HG03565 (cell line): ENCODE measurements around the gene NFIL3.
"Not testable (repeated sequence)": the region's sequence is repeated elsewhere in the genome, so short reads cannot be mapped to it uniquely, and the experiment has no call there.

Source experiments
- ATAC-seq: cut with Tn5 transposase; IDR thresholded peaks from one replicate; pipeline ENCODE4 v1.9.1; 2021; ENCODE audit warnings: mild to moderate bottlenecking, moderate library complexity; ENCODE audit not compliant: unreplicated experiment

The NFIL3 gene, protein sequence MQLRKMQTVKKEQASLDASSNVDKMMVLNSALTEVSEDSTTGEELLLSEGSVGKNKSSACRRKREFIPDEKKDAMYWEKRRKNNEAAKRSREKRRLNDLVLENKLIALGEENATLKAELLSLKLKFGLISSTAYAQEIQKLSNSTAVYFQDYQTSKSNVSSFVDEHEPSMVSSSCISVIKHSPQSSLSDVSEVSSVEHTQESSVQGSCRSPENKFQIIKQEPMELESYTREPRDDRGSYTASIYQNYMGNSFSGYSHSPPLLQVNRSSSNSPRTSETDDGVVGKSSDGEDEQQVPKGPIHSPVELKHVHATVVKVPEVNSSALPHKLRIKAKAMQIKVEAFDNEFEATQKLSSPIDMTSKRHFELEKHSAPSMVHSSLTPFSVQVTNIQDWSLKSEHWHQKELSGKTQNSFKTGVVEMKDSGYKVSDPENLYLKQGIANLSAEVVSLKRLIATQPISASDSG

DNA sequence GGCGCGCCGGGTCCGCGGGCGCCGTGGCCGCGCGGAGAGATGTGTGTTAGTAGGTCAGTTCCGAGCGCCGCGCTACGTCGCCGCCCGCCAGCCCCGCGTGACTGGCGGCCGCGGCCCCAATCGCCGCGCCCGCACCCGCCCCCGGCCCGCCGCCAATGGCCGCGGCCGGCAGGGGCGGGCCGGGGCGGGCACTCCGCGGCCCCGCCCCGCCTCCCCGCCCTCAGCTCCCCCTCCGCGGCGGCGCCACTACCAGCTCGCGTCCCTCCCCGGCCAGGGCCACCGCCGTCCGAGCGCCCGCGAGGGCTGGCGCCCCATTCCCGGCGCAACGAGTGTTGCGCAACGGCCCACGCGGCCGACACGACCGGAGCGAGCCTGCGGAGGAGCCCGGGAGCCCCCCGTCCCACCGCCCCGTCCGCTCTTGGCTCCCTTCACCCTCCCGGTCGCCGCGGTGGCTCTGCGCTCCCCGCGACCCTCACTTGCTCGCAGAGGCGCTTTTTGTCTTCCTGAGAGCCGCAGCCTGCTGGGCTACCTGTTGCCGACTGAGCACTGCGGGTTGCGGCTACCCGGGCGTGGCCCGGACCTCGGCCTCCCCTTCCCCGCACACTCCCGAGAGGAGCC is at the start of gene NFIL3:
NFIL3 (minus strand) TSS at position 48 of the 618 bp plus-strand sequence. CDS start 13,098 bp downstream, outside the sequence.
- peak; percentile 68 for ATAC-seq

DNA sequence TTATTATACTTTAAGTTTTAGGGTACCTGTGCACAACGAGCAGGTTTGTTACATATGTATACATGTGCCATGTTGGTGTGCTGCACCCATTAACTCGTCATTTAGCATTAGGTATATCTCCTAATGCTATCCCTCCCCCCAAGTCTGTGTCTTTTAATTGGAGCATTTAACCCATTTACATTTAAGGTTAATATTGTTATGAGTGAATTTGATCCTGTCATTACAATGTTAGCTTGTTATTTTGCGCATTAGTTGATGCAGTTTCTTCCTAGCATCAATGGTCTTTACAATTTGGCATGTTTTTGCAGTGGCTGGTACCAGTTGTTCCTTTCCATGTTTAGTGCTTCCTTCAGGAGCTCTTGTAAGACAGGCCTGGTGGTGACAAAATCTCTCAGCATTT is 47.9 kb upstream of the NFIL3 start:
- not testable (repeated sequence) for ATAC-seq

DNA sequence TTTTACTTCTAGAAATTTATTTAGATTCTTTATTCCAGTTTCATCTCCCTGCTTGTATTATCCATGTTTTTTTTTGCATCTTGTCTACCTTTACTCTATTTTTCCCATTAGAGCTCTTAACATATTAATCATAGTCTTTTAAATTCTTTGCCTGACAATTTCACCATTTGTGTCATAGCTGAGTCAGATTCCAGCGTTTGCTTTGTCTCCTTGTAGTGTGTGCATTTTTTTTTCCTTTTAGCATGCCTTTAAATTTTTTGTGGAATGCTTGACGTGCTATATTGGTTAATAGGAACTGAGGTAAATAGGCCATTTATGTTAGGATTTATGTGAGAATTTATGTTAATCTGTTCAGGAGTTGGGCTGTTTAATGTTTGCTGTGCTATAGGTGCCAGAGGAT is 41.8 kb upstream of the NFIL3 start:
- ATAC-seq: no peak

DNA sequence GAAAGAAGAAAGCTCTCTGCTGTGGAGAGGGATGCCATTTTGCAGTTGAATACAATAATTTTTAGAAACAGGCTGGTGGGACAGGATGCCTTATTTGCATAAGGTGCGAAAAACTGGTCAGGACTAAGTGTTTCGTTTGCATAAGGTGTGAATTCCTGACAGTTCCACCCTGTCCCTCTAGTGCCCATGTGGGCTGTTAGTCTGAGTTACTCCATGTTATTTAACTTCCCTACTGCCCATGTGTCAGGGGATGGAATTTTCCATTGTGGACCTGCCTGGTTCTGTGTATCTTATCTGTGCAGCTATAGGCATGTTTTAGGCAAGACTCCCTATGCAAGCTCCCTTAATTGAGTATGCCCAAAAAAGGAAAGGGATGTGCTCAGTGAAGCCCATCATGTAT is 35.3 kb upstream of the NFIL3 start:
- no peak for ATAC-seq

DNA sequence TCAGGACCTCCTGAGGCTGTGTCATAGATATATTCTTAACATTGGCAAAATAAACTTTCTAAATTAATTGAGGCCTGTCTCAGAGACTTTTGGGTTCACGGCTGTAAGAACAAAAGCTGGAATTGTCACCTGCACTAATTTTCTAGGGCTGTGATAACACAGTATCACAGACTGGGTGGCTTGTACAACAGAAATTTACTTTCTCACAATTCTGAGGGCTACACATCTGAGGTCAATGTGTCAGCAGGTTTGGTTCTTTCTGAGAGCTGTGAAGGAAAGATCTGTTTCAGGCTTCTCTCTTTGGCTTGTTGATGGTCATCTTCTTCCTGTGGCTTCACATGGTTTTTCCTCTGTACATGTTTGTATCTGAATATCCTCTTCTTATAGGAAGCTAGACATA is 29.2 kb upstream of the NFIL3 start:
- no peak for ATAC-seq

DNA sequence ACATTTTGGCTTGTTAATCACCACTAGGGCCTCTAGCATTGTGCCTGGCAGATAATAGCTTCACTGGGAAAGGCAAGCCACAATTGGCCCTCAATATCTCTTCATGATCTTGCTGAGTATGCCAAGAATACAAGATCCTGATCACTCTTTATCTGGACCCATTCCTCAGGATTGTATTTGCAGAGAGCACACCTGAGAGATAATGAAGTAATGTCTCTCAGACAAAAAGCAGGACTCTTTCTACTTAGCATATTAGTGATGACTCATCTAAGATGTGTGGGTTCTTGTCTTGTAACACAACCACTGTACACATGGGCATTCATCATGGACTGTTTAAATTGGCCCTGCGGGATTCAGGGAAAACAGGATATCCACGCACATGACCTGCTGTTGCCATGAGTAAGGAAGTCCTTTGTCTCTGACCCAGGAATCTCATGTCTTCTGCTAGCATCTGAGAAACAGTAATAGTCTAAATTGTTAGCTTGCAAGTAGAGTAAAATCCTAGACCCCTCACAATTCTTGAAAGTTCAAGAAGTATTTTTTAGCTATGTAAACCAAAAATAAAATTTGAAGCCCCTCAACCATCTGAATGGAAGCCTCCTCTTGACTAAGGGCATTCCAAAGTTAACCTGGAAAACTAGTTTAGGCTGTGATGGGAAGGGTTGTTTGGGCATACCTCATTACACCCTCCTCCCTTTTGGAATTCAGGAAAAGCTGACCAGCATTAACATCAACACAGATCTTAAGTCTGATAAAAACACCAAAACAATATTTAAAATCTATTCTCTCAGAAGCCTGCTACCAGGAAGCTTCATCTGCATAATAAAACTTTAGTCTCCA is 28.0 kb upstream of the NFIL3 start:
- no peak for ATAC-seq

DNA sequence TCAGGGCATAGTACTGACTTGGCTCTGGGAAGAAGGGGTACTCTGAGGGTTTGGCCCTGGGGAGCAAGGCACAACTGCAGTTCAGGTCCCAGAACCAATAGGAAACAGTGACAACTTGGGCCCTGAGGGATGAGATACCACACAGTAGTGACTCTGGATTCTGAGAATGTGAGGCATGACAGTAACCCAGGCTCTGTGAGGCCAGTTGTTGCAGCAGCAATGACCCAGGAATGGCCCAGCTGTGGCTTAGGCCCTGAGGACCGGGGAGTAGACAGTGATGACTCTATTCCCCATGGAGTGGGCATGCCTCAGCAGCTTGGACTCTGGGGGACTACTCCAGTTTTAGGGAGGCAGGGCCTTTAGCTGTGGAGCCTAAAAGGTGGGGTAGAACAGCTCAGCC is 21.5 kb upstream of the NFIL3 start:
- ATAC-seq: no peak

DNA sequence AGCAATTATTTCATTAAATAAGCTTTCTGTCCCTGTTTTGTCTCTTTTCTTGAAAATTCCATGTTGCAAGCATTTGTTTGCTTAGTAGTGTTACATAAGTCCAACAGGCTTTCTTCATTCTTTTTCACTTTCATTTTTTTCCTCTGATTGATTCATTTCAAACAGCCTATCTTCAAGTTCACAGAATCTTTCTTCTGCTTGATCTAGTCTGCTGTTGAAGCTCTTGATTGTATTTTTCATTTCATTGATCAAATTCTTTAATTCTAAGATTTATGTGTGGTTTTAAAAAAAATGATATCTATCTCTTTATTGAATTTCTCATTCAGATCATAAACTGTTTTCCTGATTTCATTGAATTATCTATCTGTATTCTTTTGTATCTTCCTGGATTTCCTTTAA is 20.4 kb upstream of the NFIL3 start:
- no peak for ATAC-seq

DNA sequence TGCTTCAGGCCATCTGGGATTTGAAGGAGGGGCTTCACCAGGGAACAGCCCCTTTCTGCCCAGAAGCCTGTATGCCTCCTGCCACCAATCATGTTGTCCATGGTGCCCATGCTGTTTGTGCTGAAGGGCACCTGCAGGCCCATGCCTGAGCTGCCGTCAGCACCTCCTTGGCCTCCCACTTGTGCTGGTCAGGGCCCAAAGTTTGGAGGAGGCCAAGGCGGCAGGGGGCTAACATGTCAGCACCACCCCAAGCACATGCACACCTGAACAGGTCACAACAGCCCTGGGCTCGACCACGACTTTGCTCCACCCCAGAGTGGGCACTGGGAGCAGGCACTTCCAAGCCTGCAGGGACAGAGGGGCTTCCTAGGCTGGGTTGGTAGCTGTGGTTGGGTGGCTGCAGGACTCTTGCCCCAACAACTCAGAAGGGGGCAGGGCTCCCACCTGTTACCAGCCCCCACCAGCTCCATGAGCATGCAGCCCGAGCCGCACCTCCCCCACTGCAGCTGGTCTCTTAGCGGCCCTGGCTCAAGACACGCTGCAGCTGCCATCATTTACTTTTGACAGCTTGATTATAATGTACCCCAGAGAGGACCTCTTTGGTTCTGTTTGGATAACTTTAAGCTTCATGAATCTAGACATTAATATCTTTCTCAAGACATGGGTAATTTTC is 19.8 kb upstream of the NFIL3 start:
- ATAC-seq: no peak

DNA sequence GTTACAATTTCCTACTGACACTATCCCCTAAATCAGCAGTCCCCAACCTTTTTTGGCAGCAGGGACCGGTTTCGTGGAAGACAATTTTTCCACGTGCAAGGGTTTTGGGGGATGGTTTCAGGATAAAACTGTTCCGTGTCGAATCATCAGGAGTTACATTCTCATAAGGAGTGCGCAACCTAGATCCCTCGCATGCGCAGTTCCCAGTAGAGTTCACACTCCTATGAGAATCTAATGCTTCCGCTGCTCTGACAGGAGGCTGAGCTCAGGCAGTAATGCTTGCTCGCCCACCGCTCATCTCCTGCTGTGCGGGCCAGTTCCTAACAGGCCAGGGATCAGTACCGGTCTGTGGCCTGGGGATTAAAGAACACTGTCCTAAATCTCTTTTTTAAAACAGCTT is 13.2 kb upstream of the NFIL3 start:
- no peak for ATAC-seq

DNA sequence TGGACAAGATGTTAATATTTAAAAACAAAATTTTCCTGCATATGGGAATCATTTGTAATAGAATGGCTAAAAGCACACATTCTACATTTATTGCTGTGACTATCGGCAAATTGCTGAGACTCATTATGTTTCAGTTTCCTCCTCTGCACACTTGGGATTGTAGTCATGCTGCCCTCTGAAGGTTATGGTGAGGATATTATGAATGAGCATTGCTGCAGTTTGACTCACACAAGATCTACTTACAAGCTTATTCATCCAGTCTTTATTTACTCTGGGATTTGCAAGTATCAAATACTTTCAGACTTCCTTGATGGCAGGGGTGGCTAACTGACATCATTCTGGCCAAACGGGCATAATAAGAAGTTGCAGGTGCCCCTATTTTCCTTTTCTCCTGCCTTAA is 9.5 kb upstream of the NFIL3 start:
- no peak for ATAC-seq

DNA sequence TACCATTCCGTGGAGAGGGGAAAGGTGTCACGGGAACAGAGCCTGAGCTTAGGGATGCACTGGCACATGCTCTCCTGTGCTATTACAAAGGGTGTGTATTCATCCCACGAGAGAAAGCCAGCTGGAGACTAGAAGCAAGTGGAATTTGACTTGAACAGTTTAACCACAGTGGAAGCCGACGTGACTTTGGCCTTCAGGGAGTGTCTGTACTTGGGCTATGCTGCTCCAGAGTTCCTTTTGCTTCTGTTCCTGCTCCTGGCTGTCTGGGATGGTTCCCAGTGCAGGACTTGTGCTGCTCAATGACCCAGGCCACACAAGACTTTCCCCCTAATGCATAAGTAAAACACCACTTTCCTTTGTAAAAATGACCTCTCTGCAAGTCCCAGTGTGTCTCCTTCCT is 7.9 kb upstream of the NFIL3 start:
- no peak for ATAC-seq

DNA sequence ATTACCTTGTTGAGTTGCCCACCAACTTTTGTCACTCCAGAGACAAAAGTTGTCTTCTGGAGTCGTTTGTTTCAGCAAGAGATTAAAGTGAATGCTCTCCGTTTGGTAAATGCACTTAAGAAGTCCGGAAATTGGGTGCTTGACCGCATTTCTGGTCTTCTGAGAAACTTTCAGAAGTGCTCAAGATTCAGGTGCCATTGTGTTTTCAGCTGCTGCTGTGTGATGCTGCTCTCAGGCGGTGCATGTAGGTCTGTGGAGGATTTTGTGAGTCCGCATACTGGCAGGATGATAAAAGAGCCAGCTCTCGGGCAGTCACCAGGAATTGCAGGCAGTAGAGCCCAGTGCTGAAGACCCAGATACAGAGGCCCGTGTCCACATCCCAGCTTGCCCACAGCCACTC is 5.9 kb upstream of the NFIL3 start:
- ATAC-seq: no peak

DNA sequence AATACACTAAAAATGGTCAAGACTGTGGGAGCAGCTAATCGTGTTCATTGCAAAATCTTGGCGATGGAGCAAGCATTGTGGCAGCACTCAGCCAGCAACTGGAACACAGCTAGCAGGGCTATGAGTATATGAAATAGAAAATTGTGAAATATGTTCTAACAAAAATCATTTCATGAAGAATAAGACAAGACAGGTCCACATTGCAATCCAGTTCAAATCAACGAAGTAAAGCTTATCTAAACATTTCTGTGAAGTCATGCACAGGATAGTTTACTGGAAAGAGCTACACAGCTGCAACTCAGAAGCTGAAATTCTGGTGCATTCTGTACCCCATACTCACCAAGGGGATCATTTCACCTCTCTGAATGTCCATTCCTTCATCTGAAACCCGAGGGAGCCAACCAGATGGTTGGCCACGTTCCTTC is 5.3 kb upstream of the NFIL3 start:
- no peak for ATAC-seq

DNA sequence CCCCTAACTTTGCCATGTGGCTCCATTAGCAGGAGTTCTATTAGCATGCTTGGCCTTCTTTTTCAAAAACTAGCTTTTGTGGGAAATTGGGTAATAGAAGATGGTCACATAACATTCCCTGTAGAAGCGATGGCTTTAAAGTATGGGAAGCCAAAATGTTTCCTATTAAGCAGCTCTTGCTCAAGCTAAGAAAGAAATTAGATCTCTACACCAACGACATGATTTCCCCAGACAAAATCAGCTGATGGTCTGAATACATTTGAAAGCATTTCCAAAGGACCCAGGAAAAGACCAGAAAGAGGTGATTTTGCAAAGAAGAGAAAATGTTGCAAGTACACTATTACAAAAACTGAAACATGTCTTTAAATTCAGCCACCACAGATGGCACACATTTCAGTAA is 4.8 kb upstream of the NFIL3 start:
- no peak for ATAC-seq

DNA sequence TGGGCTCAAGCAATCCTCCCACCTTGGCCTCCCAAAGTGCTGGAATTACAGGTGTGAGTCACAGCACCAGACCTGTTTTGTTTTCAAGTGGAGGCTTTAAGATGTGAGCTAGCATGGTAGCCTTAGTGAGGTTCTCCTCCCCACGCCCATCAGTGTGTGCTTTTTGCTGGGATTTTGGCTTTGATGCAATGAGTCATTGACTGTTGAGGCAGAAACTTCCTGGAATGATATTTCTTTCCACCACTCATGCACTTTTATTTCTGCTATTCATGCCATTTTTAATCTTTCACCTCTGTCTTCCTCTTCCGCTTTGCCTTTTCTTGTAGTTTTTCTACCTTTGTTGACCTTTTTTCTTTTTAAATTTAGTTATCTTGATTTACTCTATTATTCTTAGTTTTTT is 4.2 kb upstream of the NFIL3 start:
- no peak for ATAC-seq

DNA sequence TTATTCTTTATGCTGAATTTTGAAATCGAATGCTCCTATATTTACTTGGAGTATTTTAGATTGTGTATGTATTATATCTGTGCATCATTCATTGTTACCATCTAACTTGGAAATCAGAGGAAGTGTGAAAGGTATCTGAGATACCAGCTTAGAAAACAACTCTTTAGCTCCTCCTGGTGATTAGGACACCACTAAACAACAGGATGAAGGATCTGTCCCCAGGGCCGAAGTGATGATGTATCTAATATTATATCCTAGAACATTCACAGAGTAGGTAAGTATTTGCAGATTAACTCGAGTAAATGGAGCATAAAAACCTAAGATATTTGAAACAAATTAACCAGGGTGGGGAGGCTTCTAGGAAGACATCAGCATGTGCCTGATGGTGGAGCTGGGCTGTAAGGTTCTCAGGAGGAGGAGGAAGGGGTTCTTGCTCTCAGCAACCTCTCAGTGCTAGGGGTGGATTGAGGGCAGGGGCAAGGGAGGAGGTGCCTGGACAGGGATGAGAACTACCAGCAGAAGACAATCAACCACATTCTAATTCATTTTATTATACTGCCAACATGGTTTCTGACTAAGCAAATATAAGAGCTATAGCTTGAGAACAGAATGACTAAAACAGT is 2.6 kb upstream of the NFIL3 start:
- no peak for ATAC-seq

DNA sequence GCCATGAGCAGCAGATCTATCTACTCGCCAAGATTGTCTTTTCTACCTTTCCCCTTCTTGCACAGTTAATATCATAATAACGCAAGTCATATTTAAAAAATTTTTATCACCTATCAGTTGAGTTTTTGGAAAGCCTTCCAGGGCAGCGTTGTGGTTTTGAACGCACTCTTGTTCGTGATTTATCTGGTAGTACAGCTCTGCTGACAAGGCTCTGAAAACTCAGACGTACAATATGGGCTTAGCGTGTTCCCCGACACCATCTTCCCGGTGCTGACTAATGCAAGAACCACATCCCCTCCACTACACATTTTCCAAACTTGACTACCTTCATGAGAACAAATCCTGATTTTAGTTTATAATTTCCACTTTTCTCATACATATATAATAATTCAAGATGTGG is 1.6 kb upstream of the NFIL3 start:
- no peak for ATAC-seq

DNA sequence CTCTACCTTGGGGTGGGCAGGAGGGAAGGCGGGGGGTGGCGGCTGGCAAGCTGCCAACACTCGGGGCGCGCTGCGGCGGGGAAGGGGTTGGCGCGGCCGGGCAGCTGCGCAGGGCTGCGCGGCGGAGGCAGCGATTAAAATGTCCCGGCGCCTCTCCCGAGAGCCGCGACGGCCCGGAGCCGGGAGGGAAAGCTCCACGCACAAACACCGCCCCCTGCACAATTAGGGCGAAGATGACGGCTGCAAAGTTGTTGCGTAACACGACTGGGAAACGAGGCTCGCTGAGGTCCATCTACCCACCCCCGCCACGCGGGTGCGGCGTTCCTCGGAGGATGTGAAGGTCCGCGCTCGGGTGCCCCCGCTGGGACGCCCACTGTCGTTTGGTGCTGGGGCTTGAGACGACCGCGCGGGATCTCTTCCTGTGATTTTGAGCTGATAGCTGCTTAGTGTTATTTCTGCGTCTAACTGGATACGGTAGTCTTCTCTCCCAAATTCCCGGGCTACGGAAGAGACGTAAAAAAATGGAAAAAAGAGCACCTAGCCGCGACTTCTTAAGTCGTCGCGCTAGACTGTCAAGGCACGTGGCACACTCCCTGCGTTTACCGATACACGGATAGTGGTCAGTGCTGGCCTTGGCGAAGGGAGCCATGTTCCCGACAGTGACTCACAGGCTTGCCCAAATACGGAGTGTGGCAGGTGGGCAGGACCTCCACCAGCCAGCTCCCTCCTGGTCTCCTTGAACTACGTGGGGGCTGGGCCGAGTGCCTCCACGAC is 958 bp upstream of the NFIL3 start:
- ATAC-seq: no peak
